Glutamatergic neuron (in vitro differentiated cells): Measurements from ENCODE around the gene MAL. TPM values are rescaled to one million over a fixed set of nuclear protein-coding genes. Genes with fewer than 3 reads are reported as not detected.

Source experiments
- DNase-seq: peaks from one replicate; pipeline ENCODE4 v3.0.0; 2022
- H3K27ac Mint-ChIP-seq: one replicate; pipeline ENCODE4 v1.8.0; 2020; ENCODE audit warnings: mild to moderate bottlenecking, mixed read lengths, inconsistent platforms; ENCODE audit not compliant: unreplicated experiment
- H3K27me3 Mint-ChIP-seq: one replicate; pipeline ENCODE4 v1.8.0; 2020; ENCODE audit warnings: mild to moderate bottlenecking, moderate library complexity, mixed read lengths, inconsistent platforms; ENCODE audit not compliant: unreplicated experiment
- H3K36me3 Mint-ChIP-seq: one replicate; pipeline ENCODE4 v1.8.0; 2020; ENCODE audit warnings: mild to moderate bottlenecking, mixed read lengths, inconsistent platforms; ENCODE audit not compliant: unreplicated experiment
- H3K4me1 Mint-ChIP-seq: one replicate; pipeline ENCODE4 v1.8.0; 2020; ENCODE audit warnings: mild to moderate bottlenecking, low read depth, mixed read lengths, inconsistent platforms; ENCODE audit not compliant: unreplicated experiment
- H3K4me3 Mint-ChIP-seq: one replicate; pipeline ENCODE4 v1.8.0; 2020; ENCODE audit warnings: mild to moderate bottlenecking, mixed read lengths, inconsistent platforms; ENCODE audit not compliant: unreplicated experiment
- H3K9me3 Mint-ChIP-seq: one replicate; pipeline ENCODE4 v1.8.0; 2020; ENCODE audit warnings: mild to moderate bottlenecking, moderate library complexity, mixed read lengths, inconsistent platforms; ENCODE audit not compliant: unreplicated experiment
- CTCF ChIP-seq: fragments of 200-600 bp; sonication (generic); IDR thresholded peaks from one replicate; pipeline ENCODE4 v1.5.0; 2021; ENCODE audit not compliant: partially characterized antibody, unreplicated experiment
- total RNA-seq: library from RNA; stranded (reverse); fragmentation: NEBNext Ultra II Directional; extraction: Animal tissue kit (Norgen Biotek cat#: 25700); gene quantifications from one replicate; pipeline ENCODE4 v1.2.1, GENCODE V29; 2021; ENCODE audit not compliant: unreplicated experiment

MAL gene
- total RNA-seq, 1 donor from 2014 or later = 9.0 TPM

- Mint-ChIP-seq H3K9me3 (peaks cover 19% of the 10 kb centered on the region), H3K4me1 (peaks cover 2% of the 10 kb centered on the region)
These were observed 13.9 kb downstream of the MAL start for GRCh38 chr2:95039363-95039762.

GRCh38 chr2:95039978-95040377 lies 14.5 kb downstream of the MAL start:
- Mint-ChIP-seq H3K27me3 (peaks cover 19% of the 10 kb centered on the region), H3K27ac (no peak overlapping the region), H3K4me3 (no peak overlapping the region), H3K36me3 (peaks cover 26% of the 10 kb centered on the region), H3K9me3 (peaks cover 19% of the 10 kb centered on the region), H3K4me1 (peaks cover 2% of the 10 kb centered on the region)
- DNase-seq = no peak
- no peak for TF ChIP-seq CTCF

More at GRCh38 chr2:95039363-95039762, 13.9 kb downstream of the MAL start:
- H3K27ac Mint-ChIP-seq = no peak overlapping the region
- TF ChIP-seq CTCF = no peak
- DNase-seq = no peak
- H3K4me3 Mint-ChIP-seq = no peak overlapping the region
- peaks cover 19% of the 10 kb centered on the region for H3K27me3 Mint-ChIP-seq
- peaks cover 26% of the 10 kb centered on the region for H3K36me3 Mint-ChIP-seq

- Mint-ChIP-seq H3K27me3 (peaks cover 19% of the 10 kb centered on the region), H3K4me3 (no peak overlapping the region), H3K27ac (no peak overlapping the region), H3K36me3 (peaks cover 26% of the 10 kb centered on the region), H3K9me3 (peaks cover 16% of the 10 kb centered on the region), H3K4me1 (peaks cover 2% of the 10 kb centered on the region)
- DNase-seq = no peak
- no peak for TF ChIP-seq CTCF
These were observed 14.9 kb downstream of the MAL start for GRCh38 chr2:95040426-95040825.

- peaks cover 13% of the 10 kb centered on the region for H3K9me3 Mint-ChIP-seq
- no peak overlapping the region for H3K27ac Mint-ChIP-seq
- TF ChIP-seq CTCF = no peak
These were observed 15.7 kb downstream of the MAL start for GRCh38 chr2:95041060-95041823.

GRCh38 chr2:95041824-95042442 lies 16.4 kb downstream of the MAL start:
- Mint-ChIP-seq H3K4me1 (peaks cover 2% of the 10 kb centered on the region), H3K27ac (no peak overlapping the region), H3K9me3 (peaks cover 17% of the 10 kb centered on the region), H3K4me3 (no peak overlapping the region), H3K36me3 (peaks cover 23% of the 10 kb centered on the region), H3K27me3 (peaks cover 18% of the 10 kb centered on the region)
- no peak for DNase-seq
- no peak for TF ChIP-seq CTCF

More at GRCh38 chr2:95041060-95041823, 15.7 kb downstream of the MAL start:
- H3K4me1 Mint-ChIP-seq = peaks cover 2% of the 10 kb centered on the region
- no peak for DNase-seq
- no peak overlapping the region for H3K4me3 Mint-ChIP-seq
- H3K27me3 Mint-ChIP-seq = peaks cover 22% of the 10 kb centered on the region
- peaks cover 26% of the 10 kb centered on the region for H3K36me3 Mint-ChIP-seq
